ENCODE results near the gene TRIM2.
"Not testable (repeated sequence)": the region's sequence is repeated elsewhere in the genome, so short reads cannot be mapped to it uniquely, and the experiment has no call there.

Gene TRIM2

DNA sequence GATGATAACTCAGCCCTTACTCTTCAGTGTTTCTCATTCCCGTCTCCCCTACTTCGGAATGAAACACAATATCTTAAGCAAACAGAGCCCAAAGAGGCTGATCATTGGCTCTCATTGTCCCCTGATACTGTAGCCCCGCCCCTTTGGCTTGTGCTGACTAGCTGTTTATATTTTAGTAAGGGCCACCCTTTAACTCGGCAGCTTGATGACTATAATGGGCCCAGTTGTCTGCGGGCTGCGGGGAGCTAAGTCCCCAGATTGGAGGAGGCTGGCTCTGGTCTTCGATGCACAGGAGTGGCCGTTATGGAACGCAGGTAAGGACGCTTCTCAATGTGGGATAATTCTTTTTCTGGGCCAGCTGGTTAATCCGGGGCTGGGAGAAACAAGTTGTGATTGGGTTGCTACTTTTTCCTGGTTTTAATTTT, at the start of gene TRIM2:
TSS of gene TRIM2 (plus strand) at position 197 of the 425 bp plus-strand sequence. CDS start at position 285, 88 bp downstream.
- DNase-seq = no peak

DNA sequence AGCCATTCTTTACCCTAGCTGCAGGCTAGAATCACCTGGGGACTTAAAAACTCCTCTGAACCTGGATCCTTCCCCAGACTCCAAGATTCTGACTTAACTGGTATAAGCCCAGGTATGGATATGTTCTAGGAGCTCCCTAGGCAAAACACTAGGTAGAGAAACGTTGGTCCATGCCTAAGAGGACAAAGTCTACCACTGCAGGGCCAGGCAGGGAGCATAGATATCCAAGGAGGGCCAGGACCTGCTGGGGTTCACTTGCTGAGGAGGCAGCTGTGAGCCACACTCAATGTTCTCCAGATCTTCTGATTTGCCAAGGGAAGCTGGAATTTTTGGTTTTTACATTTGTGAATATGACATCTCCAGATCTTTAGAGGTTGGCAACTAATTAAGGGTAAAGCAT, 48.6 kb upstream of the TRIM2 start:
- no peak for DNase-seq

DNA sequence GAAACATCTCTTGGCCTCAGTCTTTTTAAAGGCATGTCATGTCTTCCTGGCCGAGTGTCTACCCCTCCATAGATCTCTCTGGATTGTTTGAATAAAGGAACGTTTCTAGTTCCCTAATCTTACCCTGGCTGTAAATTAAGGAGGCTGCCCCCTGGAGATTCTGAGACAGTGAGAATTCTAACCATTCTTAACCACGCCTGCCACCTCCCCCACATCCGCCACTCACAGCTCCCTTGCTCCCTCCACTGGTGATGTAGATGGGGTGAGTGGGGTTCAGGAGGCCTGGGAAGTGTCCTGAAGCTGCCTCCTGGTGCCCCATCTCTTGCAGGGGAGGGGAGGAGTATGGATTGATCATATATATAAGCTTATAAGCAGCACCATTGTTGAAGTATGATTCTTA, 48.0 kb upstream of the TRIM2 start:
- DNase-seq = no peak

DNA sequence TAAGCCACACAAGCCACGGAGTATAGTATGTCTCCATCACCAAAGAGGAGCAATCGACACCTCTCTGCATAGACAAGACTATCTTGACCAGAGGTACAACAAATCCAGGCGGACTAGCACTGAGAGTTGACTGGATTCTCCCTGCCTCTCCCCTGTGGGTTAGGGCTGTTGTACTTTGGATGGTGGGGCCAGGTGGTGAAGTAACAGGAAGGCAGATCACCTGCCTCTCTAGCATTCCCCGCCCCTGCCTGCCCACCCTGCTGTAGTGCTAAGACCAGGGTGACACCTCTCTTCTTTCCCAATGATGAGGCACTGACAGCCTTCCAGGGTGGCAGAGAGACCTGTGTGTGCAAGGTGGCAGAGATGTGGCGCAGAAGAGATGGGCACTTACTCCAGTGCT, 47.5 kb upstream of the TRIM2 start:
- no peak for DNase-seq

DNA sequence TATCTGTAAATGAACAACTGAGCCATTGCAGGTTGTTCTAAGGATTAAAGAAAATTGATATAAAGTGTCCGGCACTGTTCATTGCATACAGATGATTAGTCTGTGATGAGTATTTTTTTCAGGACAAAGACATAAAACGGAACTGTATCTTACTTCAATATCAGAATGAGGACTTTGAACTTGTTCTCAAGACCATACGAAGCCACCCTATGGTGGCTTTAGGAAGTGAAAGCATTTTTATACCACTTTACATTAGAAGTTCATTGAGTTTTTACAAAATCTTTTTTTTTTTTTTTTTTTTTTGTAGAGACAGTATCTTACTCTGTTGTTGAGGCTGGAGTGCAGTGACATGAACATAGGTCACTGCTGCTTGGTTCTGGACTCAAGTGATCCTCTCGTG, 45.2 kb upstream of the TRIM2 start:
- DNase-seq = no peak

DNA sequence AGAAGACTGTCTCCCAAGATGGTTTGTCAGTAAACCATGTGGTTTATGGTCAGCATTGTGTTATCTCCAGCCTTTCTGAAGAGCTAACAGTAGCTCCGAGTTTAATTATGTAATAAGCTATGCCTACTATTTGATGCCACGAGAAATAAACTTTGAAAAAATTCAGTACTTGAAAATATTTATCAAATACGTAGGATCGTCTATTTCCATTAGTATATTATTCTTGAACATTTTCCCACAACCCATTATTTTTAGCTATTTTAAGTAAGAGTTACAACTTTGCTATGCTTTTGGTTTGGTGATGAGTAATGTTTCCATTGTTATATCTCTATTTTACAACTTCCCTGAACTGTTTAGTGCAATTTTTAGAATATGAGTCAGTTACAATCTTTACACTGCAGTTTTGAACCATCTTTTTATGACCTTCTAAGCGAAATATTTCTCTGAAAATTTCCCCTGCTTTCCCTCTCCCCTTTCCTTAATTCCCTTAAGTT, 44.5 kb upstream of the TRIM2 start:
- no peak for DNase-seq

DNA sequence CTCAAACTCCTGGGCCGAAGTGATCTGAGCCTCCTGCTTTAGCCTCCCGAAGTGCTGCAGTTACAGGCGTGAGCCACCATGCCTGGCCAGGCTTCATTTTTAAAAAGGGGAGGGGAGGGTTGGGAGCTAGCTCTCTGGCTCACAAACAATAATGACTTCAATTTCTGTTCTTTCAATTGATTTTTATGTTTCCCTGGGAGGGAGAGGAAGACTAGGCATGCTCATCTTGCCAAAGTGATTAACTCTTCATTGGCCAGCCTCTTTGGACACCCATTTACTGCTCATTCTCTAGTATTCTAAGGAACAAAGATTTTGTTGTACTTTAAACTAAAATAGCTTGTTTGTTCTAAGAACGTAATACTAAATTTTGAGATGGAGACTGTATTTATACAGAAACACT, 43.4 kb upstream of the TRIM2 start:
- no peak for DNase-seq

DNA sequence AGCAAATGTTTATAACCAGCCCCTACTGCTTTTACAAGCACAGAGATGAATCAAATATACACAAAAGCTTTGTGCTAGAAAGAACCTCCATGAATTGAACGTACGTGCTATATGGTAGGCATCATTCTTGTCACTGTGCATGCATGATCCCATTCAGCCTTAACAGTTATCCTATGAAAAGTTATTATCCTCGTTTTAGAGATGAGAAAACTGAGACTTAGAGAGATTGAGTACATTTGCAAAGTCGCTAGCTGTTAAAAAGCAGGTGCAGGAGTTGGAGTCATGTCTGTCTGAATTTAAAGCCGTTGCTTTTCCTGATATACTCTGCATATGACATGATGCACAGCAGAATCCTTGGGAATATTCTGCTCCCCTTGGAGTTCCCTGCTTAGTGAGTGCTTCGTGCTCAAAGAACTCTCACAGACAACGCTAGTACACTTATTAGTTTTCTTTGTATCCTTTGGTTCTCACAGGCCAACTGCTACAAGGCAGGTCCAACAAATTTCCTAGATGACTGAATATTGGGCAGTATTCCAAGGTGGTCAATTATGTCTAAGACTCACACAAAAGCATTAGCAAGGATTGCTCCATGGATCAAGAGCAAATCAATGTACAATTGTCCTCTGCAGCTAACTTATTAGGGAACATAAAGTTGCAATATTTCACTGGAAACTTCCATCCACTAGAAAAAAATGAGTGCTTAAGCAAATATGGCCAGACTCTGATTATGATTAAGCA, 42.8 kb upstream of the TRIM2 start:
- DNase-seq = no peak

DNA sequence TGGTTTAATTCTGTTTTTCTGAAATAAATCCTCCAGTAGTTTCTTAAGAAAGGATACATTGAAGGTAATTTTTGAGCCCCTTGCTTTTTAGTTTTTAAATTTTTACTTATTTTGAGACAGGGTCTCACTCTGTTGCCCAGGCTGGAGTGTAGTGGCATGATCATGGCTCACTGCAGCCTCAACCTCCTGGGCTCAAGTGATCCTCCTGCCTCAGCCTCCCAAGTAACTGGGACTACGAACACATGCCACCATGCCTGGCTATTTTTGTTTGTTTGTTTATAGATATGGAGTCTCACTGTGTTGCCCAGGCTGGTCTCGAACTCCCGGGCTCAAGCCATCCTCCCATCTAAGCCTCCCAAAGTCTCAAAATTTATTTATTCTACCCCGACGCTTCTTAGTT, 39.0 kb upstream of the TRIM2 start:
- DNase-seq = not testable (repeated sequence)

DNA sequence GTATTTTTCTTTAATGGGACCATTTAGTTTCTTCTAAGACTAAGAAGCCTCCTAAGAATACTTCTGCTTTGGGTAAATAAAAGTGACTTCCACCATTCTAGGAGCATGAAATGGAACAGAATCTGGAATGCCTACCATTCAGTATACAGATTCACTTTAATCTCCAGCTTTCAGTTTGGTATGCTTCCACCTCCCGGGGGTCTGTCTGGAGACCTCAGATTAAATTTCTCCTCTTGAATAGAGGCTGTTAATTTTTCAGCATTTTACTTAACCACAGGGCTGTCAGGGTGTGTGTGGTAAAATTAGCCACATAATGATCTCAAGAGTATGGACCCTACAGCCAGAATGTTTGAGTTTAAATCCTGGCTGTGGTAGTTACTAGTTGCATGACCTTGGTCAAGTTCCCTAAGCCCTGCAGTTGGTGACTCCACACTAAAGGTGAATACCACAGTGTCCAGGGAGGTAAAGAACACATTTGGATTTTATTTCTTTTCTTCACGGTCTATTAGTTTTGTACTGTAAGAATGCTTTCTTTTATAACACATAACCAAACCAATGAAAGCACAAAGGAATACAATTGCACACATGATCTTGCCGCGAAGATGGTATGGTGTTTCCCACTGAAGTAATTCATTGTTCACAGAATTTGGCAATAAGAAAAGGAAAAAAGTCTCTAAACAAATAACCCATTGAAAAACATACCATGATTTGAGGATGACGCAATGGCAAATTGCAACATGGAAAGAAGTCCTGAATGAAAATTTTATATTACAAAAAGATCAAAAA, 37.3 kb upstream of the TRIM2 start:
- DNase-seq = no peak

DNA sequence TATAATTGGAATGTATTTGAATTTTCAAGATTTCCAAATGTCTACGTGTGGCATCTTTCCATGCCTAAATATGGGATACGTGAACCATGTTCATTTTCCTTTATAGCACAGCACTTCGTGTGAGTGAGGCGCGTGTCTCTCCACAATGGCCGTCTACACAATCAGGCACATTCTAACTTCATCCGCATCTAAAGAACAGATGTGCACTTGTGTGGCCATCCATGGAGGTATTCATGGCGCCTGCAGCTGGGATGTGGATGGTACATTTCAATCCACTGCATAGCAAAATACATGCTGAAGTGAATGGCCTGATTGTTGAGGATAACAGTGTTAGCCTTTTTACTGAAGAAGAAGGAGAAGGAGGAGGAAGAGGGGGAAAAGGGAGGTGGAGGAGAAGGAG, 34.5 kb upstream of the TRIM2 start:
- no peak for DNase-seq

DNA sequence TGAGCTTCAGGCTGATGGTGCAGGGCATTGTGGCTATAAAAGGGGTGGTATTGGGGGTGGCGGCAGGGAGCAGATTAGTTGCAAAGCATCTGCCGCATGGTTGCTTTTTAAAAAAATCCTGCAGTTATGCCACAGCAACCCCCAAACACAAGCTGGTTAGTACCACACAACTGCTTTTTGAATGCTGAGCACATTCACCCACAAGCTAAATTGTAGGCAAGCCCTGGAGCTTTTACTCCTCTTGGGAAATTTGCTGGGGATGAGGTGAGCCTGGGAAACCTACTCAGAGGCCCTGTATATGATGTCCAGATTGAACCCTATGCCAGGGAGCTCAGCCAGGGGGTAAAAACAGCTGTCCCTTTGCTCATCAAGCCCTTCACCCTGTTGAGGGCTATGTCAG, 33.8 kb upstream of the TRIM2 start:
- DNase-seq = no peak

DNA sequence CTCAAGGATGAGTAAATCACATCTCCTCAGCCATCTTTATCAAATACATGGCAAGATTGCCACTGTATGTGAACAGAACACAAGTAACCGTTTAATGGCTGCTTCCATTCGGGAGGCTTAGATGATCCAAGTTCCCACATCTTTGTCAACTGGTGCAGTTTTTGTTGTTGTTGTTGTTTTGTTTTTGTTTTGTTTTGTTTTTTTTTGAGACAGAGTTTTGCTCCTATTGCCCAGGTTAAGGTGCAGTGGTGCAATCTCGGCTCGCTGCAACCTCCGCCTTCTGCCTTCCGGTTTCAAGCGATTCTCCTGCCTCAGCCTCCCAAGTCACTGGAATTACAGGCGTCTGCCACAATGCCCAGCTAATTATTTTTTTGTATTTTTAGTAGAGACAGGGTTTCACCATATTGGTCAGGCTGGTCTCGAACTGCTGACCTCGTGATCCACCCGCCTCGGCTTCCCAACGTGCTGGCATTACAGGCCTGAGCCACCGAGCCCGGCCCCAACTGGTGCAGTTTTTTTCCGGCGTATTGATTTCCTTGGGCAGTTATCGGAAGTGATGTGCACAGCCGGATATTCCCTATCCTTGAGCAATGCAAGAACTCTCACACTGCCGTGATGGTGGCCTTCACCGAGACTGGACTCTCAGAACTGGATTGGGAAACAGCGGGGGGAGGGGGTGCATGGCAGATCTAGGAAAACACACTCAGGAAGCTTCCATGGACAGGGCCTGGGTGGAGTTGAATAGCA, 29.2 kb upstream of the TRIM2 start:
- no peak for DNase-seq

DNA sequence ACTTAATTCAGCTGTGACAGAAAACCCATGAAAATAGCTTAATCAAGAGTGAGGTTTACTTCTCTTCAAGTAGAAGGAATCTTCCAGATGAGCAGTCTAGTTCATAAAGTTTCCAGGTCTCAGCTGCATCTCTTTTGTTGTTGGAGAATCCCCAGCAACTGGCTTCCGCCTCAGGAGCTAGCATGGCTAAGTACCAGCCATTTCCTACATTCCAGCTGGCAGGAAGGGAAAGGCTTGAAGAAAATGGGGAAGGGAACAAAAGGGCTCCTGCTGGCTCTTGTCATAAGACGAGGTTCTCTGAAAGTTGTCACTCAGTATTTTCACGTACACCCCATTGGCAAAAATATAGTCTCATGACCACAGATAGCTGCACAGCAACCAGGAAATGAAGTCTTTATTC, 27.3 kb upstream of the TRIM2 start:
- DNase-seq = no peak

DNA sequence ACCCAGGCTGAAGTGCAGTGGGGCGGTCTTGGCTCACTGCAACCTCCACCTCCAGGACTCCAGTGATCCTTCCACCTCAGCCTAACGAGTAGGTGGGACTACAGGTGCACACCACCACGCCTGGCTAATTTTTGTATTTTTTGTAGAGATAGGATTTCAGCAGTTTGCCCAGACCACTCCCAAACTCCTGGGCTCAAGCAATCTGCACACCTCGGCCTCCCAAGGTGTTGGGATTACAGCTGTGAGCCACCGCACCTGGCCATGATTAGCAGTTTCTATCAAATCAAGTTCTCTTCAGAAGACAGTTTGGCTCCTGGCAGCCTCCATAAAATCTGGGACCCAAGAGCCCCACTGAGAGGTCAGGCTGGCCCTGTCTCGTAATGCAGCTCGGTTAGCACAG, 26.4 kb upstream of the TRIM2 start:
- DNase-seq = no peak

DNA sequence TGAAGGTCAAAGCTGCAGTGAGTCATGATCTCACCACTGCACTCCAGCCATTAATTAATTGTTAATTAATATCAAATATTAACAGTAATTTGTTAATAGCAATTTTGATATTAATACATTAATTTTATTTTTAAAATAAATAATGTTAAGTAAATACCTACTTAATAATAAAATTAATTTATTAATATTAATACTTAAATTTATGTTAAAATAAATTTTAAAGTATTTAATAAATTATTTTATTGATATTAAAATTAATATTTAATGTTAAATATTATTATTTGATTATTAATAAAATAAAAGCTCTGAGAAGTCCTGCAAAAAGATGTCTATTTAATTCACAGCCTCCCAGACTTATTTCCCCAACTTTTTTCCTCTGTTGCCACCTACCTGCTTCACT, 25.1 kb upstream of the TRIM2 start:
- DNase-seq = no peak

DNA sequence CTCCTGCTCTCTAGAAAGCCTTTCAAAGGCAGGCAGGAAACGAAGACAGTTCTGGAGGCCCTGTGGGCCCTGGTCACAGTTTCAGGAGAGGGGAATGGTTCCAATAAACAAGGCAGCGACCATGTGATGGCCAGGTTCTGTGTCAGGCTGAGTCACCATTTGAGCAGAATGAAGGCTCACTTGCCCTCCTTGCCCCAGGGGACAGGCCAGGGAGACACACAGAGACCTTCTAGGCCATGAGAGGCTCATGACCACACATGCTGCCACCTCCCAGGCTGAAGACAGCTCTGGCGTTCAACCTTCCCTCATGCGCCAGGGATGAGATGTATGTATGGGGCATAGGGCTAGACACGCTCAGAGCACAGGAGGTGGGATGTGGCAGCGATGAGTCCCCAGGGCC, 22.9 kb upstream of the TRIM2 start:
- DNase-seq = no peak

DNA sequence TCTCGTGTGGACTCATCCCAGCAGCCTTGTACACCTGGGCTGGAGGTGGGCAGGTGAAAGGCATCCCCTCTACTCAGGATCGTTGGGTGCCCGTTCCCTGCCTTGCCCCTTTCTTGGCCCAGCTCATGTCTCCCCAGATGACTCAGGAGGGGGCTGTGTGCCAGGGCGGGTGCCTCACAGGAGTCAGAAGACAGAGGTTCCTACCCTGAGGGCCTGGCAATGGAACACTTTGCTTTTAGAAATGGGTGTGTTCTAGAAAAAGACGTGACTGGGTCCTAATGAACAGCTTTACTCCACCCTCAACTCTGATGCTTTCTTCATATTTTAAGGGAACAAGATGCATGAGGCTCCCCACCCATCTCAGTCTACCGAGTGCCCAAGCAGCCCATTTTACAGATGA, 22.5 kb upstream of the TRIM2 start:
- DNase-seq = no peak

DNA sequence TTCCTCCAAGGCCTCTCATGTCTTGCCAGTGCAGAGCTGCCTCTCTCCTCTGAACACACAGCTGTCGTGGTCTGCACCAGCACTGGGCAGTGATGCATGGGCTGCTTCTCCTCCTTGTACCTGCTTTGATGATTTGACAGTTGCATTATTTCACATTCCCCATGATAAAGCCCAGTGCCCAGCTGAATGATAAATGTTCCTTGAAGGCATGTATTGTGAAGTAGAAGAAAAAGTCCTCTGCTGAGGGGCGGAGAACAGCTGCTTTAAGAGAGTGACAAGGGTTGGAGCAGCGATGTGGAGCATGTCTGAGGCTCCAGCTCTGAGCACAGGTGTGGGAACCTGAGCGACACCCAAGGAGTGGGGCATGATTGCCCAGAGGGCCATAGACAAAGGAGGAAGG, 21.1 kb upstream of the TRIM2 start:
- DNase-seq = no peak

DNA sequence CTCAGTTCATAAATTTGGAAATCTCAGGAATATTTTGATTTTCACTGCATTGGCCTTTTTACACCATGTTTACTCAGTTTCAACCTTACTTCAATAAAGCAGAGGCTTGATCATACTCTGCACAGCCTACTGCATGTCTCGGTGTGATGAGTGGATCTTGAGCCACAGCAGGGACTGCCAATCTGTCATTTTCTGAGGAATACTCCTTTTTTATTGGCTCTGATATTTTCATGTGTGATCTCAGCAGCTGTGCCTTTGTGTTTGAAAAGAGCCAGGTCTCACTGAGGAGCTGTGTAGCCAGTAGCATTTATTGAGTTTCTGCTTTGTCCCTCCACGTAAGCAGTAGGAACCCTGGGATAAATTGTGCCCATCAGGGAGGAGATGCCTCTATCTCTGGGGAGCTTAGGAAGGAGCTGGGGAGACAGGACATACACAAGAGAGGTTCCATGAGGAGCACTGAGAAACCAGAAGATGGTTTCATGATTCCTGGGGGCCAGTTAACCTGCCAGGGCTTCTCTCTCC, 18.9 kb upstream of the TRIM2 start:
- DNase-seq = no peak

DNA sequence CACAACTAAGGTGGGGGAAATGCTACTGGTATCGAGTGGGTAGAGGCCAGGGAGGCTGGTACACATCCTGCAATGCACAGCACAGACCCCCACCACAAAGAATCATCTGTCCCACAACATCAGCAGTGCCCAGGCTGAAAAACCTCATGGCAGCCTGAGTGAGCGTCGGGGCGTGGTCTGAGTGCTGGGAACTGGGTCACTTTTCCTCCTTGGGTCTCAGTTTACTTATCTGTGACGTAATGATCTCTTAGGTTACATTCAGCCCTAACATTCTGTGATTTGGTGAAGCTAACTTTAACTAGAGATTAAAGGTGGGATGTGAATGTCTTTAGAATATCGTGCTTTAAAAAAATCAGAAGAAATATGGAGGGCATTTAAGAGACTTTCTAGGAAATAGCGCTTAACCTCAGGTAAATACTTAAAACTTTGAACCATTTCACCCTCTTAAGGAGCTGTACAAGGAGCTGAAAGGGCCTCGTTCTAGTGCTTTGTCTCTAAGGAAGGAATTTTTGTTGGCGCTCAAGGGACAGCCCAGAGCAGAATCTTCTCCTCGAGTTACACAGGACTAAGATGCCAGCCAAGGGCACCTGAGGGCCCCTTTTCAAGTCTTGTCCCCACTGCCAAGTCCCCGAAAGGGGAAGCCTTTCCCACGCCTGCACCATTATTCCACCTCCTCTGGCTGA, 18.1 kb upstream of the TRIM2 start:
- no peak for DNase-seq

DNA sequence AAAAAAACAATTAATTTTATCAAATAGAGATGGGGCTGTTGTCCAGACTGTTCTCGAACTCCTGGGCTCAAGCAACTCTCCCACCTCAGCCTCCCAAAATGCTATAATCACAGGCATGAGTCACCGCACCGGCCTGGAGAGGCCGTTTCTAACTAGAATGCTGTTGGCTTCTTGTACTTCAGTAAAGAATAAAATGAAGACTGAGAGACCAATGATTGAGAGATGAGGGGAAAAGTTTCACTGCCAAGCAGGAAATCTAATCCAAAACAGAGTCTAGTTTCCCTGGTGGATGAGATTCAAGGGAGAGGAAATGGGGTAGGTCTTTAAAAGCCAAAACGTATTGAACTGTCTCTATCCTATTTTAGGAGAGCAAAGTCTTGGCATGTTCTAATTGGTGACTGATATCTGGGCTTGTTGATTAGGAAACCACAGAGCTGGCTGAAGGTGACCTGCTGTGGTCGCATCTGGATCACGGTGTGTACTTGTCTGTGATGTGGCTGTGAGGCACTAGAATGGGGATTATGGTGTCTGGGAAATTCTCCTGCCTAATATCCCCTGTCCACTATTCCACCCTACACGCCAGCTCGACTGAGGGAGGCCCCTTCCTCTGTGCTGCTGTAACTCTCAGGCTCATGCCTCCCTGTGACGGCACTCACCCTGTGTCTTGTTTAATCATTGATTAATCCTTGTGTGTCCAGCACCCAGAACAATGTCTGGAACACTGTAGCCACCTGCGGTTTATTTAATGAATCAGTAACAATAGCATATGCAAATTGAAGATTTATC, 15.0 kb upstream of the TRIM2 start:
- DNase-seq = no peak
